SK-MEL-5 (cell line): ENCODE measurements around the gene SH2D5. TPM values are rescaled to one million over a fixed set of nuclear protein-coding genes. Genes with fewer than 3 reads are reported as not detected.

Experiments
- DNase-seq: peaks from one replicate; pipeline ENCODE4 v3.0.0-alpha.2; 2016; ENCODE audit warnings: low read depth, low spot score
- in situ Hi-C: cut with HindIII; loops from 2 replicates; pipeline ENCODE4 v1.10.0; 2016; ENCODE audit warnings: low sequenced_read_pairs, high pct_unique_total_duplicates, low pct_unique_long_range_greater_than_20kb
- polyA plus RNA-seq, 2 experiments: library from polyadenylated mRNA; depleted of rRNA; stranded (reverse); fragments of >200 nt; gene quantifications; 2 replicates each; pipeline ENCODE4 v1.2.3, GENCODE V29; 2015
- total RNA-seq: library from RNA; depleted of rRNA; stranded (reverse); fragments of >200 nt; shearing (Covaris generic); gene quantifications from 2 replicates; pipeline ENCODE4 v1.2.3, GENCODE V29; 2014; rRNA removed

Gene SH2D5
- 3.4 and 3.7 TPM in 2 replicates for total RNA-seq
- 5.5 and 5.7 TPM in 2 replicates for polyA plus RNA-seq (2015; cell fraction: cytosol; rRNA removed)
- polyA plus RNA-seq (2015; cell fraction: nucleus; rRNA removed), result 23.1 and 24.5 TPM in 2 replicates

GRCh38 chr1:20732588-20733359, at the start of gene SH2D5:
TSS of gene SH2D5 (minus strand) at chr1:20732703. CDS start at chr1:20728044, 4,659 bp downstream.
- DNase-seq, result peak; percentile 91
- in situ Hi-C loops, result no loop called here

GRCh38 chr1:20775700-20776099, 43.2 kb upstream of the SH2D5 start:
- no peak for DNase-seq
- in situ Hi-C loops, result no loop called here

- in situ Hi-C loops, result no loop called here
- DNase-seq, result no peak
Measured at GRCh38 chr1:20771780-20772179, 39.3 kb upstream of the SH2D5 start.

GRCh38 chr1:20770314-20771087, 38.0 kb upstream of the SH2D5 start:
- in situ Hi-C loops, result no loop called here
- no peak for DNase-seq

GRCh38 chr1:20767271-20767670, 34.8 kb upstream of the SH2D5 start:
- in situ Hi-C loops, result no loop called here
- no peak for DNase-seq

GRCh38 chr1:20763417-20763816, 30.9 kb upstream of the SH2D5 start:
- in situ Hi-C loops, result no loop called here
- no peak for DNase-seq

- in situ Hi-C loops, result no loop called here
- DNase-seq, result no peak
Measured at GRCh38 chr1:20760322-20760721, 27.8 kb upstream of the SH2D5 start.

GRCh38 chr1:20753589-20753988, 21.1 kb upstream of the SH2D5 start:
- in situ Hi-C loops, result no loop called here

GRCh38 chr1:20751462-20751990, 19.0 kb upstream of the SH2D5 start:
- no peak for DNase-seq
- in situ Hi-C loops, result no loop called here

More at GRCh38 chr1:20753589-20753988, 21.1 kb upstream of the SH2D5 start:
- DNase-seq, result no peak

GRCh38 chr1:20742671-20743070, 10.2 kb upstream of the SH2D5 start:
- in situ Hi-C loops, result no loop called here
- DNase-seq, result no peak

- DNase-seq, result no peak
- in situ Hi-C loops, result no loop called here
Measured at GRCh38 chr1:20740781-20741180, 8.3 kb upstream of the SH2D5 start.

GRCh38 chr1:20739225-20739624, 6.7 kb upstream of the SH2D5 start:
- DNase-seq, result no peak
- in situ Hi-C loops, result no loop called here

GRCh38 chr1:20735581-20736111, 3.1 kb upstream of the SH2D5 start:
- DNase-seq, result no peak
- in situ Hi-C loops, result no loop called here

- DNase-seq, result no peak
- in situ Hi-C loops, result no loop called here
Measured at GRCh38 chr1:20733360-20733975, 965 bp upstream of the SH2D5 start.

- in situ Hi-C loops, result no loop called here
- peak; percentile 61 for DNase-seq
Measured at GRCh38 chr1:20732071-20732587, 374 bp downstream of the SH2D5 start.

GRCh38 chr1:20731057-20731991, 1.2 kb downstream of the SH2D5 start:
- in situ Hi-C loops, result no loop called here
- no peak for DNase-seq

GRCh38 chr1:20730690-20731056, 1.8 kb downstream of the SH2D5 start:
- in situ Hi-C loops, result no loop called here
- no peak for DNase-seq
